K562 (cell line): Measurements from ENCODE around the gene P2RX1. TPM values are rescaled to one million over a fixed set of nuclear protein-coding genes. Genes with fewer than 3 reads are reported as not detected.

Experiments used
- ATAC-seq: fragments of 200-7000 bp; cut with Tn5 transposase; 3 replicates; pipeline ENCODE4 v1.9.1; 2020; ENCODE audit warnings: moderate library complexity
- BruUV-seq: library from RNA; stranded (reverse); fragments of 400-500 nt; replicated peaks from 2 replicates; lab custom pipeline; 2021; lab: Mats Ljungman, UMichigan
- CTCF ChIA-PET: fragments of 300-600 bp; formaldehyde crosslinking; extraction: SDS; loops from one replicate; lab custom pipeline; 2021; ENCODE audit warnings: low intra/inter-chr PET ratio; lab: Yijun Ruan, JAX
- POLR2A ChIA-PET: fragments of 300-600, 350-650 bp; sonication (Branson Sonifier 250); formaldehyde crosslinking; extraction: SDS; loops from one replicate; lab custom pipeline; 2021; ENCODE audit warnings: antibody characterized with exemption, inconsistent platforms; lab: Yijun Ruan, JAX
- DNase-seq, 4 experiments: peaks; one replicate each; pipeline versions ENCODE4 v3.0.0 to v3.0.0-alpha.2; 2011 to 2018; ENCODE audit warnings: low spot score in 3 of 4, mixed read lengths in 3 of 4; ENCODE audit errors: extremely low read depth in 1 of 4
- FAIRE-seq: peaks from 2 replicates; lab custom pipeline; 2011; peaks lifted over from hg19 to GRCh38; lab: Jason Lieb, UNC
- H2AFZ ChIP-seq: 2 replicates; pipeline ENCODE4 v1.6.0; 2011; ENCODE audit warnings: low read depth, low read length, control low read depth, inconsistent platforms
- H3K27ac ChIP-seq: fragments of 200-600 bp; 3 replicates; pipeline ENCODE4 v1.8.0; 2011; ENCODE audit warnings: low read depth, mild to moderate bottlenecking, control low read depth, inconsistent platforms, low read length, moderate library complexity, mixed read lengths; ENCODE audit errors: extremely low read depth
- H3K27me3 ChIP-seq, 2 experiments: fragments of 300-600 bp in 1 of 2; 2 replicates in 1 of 2; 3 replicates in 1 of 2; pipeline versions ENCODE4 v1.6.0 to v1.8.0; 2011; ENCODE audit warnings: inconsistent platforms in 2 of 2, low read length in 2 of 2, mild to moderate bottlenecking in 1 of 2, mixed read lengths in 1 of 2, moderate library complexity in 1 of 2; ENCODE audit not compliant: control insufficient read depth in 2 of 2, insufficient read depth in 2 of 2
- H3K36me3 ChIP-seq: fragments of 300-600 bp; 3 replicates; pipeline ENCODE4 v1.8.0; 2011; ENCODE audit warnings: mild to moderate bottlenecking, low read length, inconsistent platforms; ENCODE audit not compliant: control insufficient read depth, insufficient read depth
- H3K4me1 ChIP-seq, 2 experiments: fragments of 200-600 bp in 1 of 2; replicated peaks in 1 of 2; 2 replicates in 1 of 2; 3 replicates in 1 of 2; pipeline versions ENCODE4 v1.5.1 to v1.8.0; 2011; ENCODE audit warnings: inconsistent platforms in 2 of 2, low read length in 2 of 2, mild to moderate bottlenecking in 1 of 2, mixed read lengths in 1 of 2, moderate library complexity in 1 of 2; ENCODE audit not compliant: control insufficient read depth in 2 of 2, insufficient read depth in 2 of 2
- H3K4me2 ChIP-seq: 2 replicates; pipeline ENCODE4 v1.6.1; 2011; ENCODE audit warnings: low read length, control low read depth, inconsistent platforms, mixed read lengths; ENCODE audit not compliant: insufficient read depth
- H3K4me3 ChIP-seq: fragments of 200-600 bp; sonication (generic), shearing (Covaris generic); 2 replicates; pipeline ENCODE4 v1.5.1; 2016; ENCODE audit warnings: control low read depth, inconsistent platforms
- H3K79me2 ChIP-seq: fragments of 200-600 bp; 3 replicates; pipeline ENCODE4 v1.8.0; 2011; ENCODE audit warnings: low read length, inconsistent platforms; ENCODE audit not compliant: control insufficient read depth, insufficient read depth
- H3K9ac ChIP-seq, 2 experiments: 2 replicates each; pipeline versions ENCODE4 v1.6.0 to v1.6.1; 2011; ENCODE audit warnings: low read depth in 2 of 2, low read length in 2 of 2, control low read depth in 1 of 2, inconsistent platforms in 1 of 2, mild to moderate bottlenecking in 1 of 2, mixed read lengths in 1 of 2; ENCODE audit not compliant: insufficient read depth in 1 of 2
- H3K9me1 ChIP-seq: one replicate; pipeline ENCODE4 v1.6.0; 2011; ENCODE audit warnings: inconsistent platforms, mild to moderate bottlenecking, low read length, moderate library complexity; ENCODE audit not compliant: control insufficient read depth, insufficient read depth
- H3K9me3 ChIP-seq: replicated peaks from 2 replicates; pipeline ENCODE4 v1.5.1; 2011; ENCODE audit warnings: low read depth, low read length, inconsistent platforms; ENCODE audit not compliant: control insufficient read depth, insufficient read depth
- H4K20me1 ChIP-seq: replicated peaks from 2 replicates; pipeline ENCODE4 v1.6.1; 2011; ENCODE audit warnings: low read length, inconsistent platforms, mixed read lengths; ENCODE audit not compliant: control insufficient read depth, insufficient read depth
- RFX1 ChIP-seq: fragments of 450-650 bp; IDR thresholded peaks from 2 replicates; pipeline ENCODE4 v1.6.1; 2016; ENCODE audit warnings: mild to moderate bottlenecking, moderate library complexity
- RFX7 ChIP-seq: fragments of 250-450 bp; sonication (Bioruptor Pico); IDR thresholded peaks from 2 replicates; pipeline ENCODE4 v1.5.1; 2021; ENCODE audit warnings: mild to moderate bottlenecking
- ZBTB11 ChIP-seq, 3 experiments: fragments of 200-800 bp in 1 of 3; fragments of 250-450 bp in 1 of 3; fragments of 450-650 bp in 1 of 3; sonication (Bioruptor Pico) in 1 of 3; sonication (Bioruptor generic) in 1 of 3; formaldehyde crosslinking in 1 of 3; IDR thresholded peaks; 2 replicates each; pipeline versions ENCODE4 v1.6.1 to v1.8.0; 2016 to 2022; ENCODE audit warnings: mild to moderate bottlenecking in 2 of 3, missing genetic modification characterization in 2 of 3, missing compliant biosample characterization in 1 of 3, moderate library complexity in 1 of 3
- WGBS: fragments of 100-300 bp; shearing (Covaris generic); methylation state at CpG from one replicate; pipeline ENCODE4 v1.1.6; 2016; ENCODE audit warnings: low coverage, mixed read lengths; ENCODE audit not compliant: insufficient coverage; ENCODE audit errors: missing lambda C conversion rate; 5-methylcytosine and 5-hydroxymethylcytosine counted together
- in situ Hi-C: fragments of 300-500 bp; cut with MboI; formaldehyde crosslinking; loops from 4 replicates; pipeline ENCODE4 v1.15.0; 2018; ENCODE audit warnings: inconsistent platforms, mixed read lengths
- intact Hi-C: fragments of 100-400 bp; cut with micrococcal nuclease; formaldehyde crosslinking; loops from 2 replicates; pipeline ENCODE4 v1.14.2; 2022
- polyA plus RNA-seq, 8 experiments: library from polyadenylated mRNA; depleted of rRNA in 4 of 8; stranded (reverse) in 5 of 8; unstranded in 3 of 8; fragments of >200 nt; fragmentation: Nextera tagmentation in 2 of 8; fragmentation: Illumina TruSeq in 1 of 8; extraction: Ambion mirVana in 2 of 8; extraction: Trizol in 1 of 8; gene quantifications; 2 replicates each; pipeline versions ENCODE4 v1.2.1 to v1.2.3, GENCODE V29; 2011 to 2014; ENCODE audit warnings: inconsistent platforms in 1 of 8, missing spikeins in 1 of 8
- total RNA-seq, 7 experiments: library from RNA; depleted of rRNA in 6 of 7; stranded (reverse); fragments of >200 nt in 6 of 7; fragmentation: Illumina TruSeq in 2 of 7; extraction: Trizol in 2 of 7; gene quantifications; 2 replicates each; pipeline versions ENCODE4 v1.2.1 to v1.2.3, GENCODE V29; 2011 to 2021; ENCODE audit warnings: low replicate concordance in 1 of 7

P2RX1 gene
- total and polyA plus RNA-seq, 9 of the 15 experiments (the other 6 are each of a cell fraction or from before 2014, with no cell fraction given): 0.27 to 20.3 (median 10.3) TPM

GRCh38 chr17:3887804-3888203 is 28.5 kb downstream of the P2RX1 start:
- H3K9ac ChIP-seq: peak overlapping the region; percentile 79 to 83; a peak in 2 of 4 replicates
- intact Hi-C loops (no loop called here), in situ Hi-C loops (no loop called here)
- H3K9me1 ChIP-seq: no peaks in the 10 kb centered on the region
- peaks cover 23% of the 10 kb centered on the region; the same call in 1 of the 3 replicates for H3K36me3 ChIP-seq
- no peaks in the 10 kb centered on the region for H3K27me3 ChIP-seq
- H3K9me3 ChIP-seq: no peaks in the 10 kb centered on the region
- ChIA-PET POLR2A (no interaction called here), CTCF (no interaction called here)
- DNase-seq (peak in 2 of 4 experiments; percentile 36 to 43), ATAC-seq (no peak), FAIRE-seq (no peak)
- H2AFZ ChIP-seq: peak overlapping the region; percentile 77
- WGBS: 56% methylated on average over 5 of the region's 9 CpGs
- H4K20me1 ChIP-seq: no peaks in the 10 kb centered on the region
- peaks cover 26 to 60% of the 10 kb centered on the region in 2 experiments for H3K4me1 ChIP-seq
- H3K4me2 ChIP-seq: peak overlapping the region; percentile 64; the same call in 1 of the 2 replicates
- H3K27ac ChIP-seq: peak overlapping the region; percentile 78; the same call in 2 of the 3 replicates
- 0 out of 6 replicates have a peak, but pooled peaks of 1 of the 3 experiments have one; percentile 1 for TF ChIP-seq ZBTB11 (CRISPR knock-in tag; IDR thresholded peaks at IDR 0.05)
- no peak for TF ChIP-seq RFX7 (CRISPR knock-in tag)
- peak; percentile 74; the same call in 1 of the 2 replicates for TF ChIP-seq RFX1
- H3K4me3 ChIP-seq: no peak overlapping the region
- BruUV-seq: no TSS peak
- H3K79me2 ChIP-seq: peaks cover 36% of the 10 kb centered on the region
